HG03064 (cell line): ENCODE data around the gene CDK19.
"Not testable (repeated sequence)": the region's sequence is repeated elsewhere in the genome, so short reads cannot be mapped to it uniquely, and the experiment has no call there.

ENCODE experiments used
- ATAC-seq: cut with Tn5 transposase; IDR thresholded peaks from one replicate; pipeline ENCODE4 v1.9.1; 2021; ENCODE audit warnings: low read depth; ENCODE audit not compliant: unreplicated experiment

CDK19 gene

GRCh38 chr6:110595112-110595511, 220.2 kb downstream of the CDK19 start:
- ATAC-seq = no peak

DNA sequence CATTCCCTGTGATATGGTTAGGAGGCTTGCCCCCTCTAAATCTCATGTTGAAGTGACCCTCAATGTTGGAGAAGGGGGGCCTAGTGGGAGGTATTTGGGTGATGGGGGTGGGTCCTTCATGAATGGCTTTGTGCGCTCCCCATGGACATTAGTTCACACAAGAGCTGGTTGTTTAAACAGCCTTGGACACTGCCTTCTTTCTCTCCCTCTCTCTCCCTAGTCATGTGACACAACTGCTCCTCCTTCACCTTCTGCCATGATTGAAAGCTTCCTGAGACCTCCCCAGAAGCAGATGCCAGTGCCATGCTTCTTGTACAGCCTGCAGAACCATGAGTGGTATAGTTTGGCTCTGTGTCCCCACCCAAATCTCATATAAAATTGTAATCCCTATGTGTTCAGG, 221.6 kb downstream of the CDK19 start:
- no peak for ATAC-seq

DNA sequence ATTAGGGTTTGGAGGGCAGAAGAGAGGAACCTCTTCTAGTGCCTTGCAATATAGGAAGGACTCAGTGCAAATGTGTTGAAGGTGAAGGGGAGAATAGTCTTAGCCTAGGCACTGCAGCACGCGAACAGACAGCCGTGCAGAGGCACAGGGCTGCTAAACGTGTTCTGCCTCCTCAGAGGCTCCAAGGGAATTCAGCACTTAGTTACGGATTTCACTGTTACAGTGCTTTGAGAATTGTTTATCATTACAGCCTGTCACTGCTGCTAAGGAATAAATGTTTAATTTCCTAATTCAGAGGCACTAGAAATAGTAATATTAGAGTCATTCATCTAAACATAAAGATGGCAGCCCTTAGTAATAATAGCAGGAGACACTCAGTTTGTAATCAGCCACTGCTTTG, 222.5 kb downstream of the CDK19 start:
- no peak for ATAC-seq

GRCh38 chr6:110590821-110591351, 224.4 kb downstream of the CDK19 start:
- ATAC-seq = no peak

DNA sequence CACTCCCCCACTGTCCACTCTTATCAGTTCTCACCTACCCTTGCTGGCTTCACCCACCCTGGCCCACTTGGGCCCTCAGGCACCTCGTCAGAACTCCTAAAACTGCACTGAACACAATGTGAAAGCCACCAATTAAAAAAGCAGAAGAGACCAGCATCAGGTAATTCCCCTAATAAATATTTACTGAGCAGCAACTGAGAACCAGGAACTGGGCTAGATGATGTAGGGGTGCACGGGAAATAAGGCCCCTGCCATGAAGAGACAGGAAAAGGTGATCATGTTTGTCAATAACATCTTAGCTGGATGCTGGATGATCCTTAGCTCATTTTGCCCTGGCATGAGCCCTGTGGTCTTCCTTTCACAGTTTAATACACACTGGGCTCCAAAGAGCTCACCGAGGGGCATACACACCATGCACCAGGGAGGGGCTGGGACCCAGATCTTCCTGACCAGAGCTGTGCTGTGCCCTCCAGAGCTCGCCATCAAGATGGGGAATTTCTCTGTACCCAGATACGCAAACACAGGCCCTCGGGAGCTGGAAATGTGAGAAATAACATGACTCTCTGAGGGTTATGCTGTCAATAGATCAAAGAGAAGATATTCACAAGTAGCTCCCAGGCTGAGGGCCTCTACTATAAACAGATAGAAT, 225.3 kb downstream of the CDK19 start:
- peak; percentile 84 for ATAC-seq

GRCh38 chr6:110587328-110587727, 227.9 kb downstream of the CDK19 start:
- no peak for ATAC-seq

DNA sequence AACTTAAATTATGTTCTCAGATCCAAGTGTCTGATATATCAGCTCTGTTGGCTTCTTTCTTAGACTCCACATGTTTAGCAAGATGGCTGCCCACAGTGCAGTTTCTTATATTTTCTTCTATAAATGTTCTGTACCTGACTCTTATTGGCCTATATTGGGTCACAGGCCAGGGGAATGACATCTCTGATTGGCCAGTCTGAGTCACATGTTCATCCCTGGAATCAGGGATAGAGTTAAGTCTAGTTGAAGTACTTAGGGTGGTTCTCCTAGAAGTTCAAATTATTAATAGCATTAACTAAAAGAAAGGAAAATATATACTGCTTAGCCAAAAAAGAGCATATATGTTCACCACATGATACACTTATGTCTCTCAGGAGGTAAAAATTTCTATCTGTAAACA, 233.6 kb downstream of the CDK19 start:
- ATAC-seq = no peak

GRCh38 chr6:110577596-110578167, 237.6 kb downstream of the CDK19 start:
- ATAC-seq = not testable (repeated sequence)

- ATAC-seq = no peak
Measured at GRCh38 chr6:110575925-110576463, 239.3 kb downstream of the CDK19 start.

DNA sequence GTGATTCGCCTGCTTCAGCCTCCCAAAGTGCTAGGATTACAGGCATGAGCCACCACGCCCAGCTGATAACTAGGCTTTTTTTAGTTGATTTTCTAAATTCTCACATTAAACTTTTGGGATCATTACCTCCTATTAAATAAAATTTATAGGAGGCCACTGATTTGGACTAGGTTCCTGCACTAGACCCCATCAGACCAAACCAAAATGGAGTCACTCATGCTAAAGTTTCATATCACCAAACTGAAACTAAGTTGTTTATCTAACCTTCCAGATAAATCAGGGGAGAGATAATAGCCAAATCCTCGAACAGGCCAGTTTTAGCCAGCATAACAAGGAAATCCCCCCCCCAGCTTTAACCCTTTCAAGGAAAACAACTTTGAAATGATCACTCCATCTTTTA, 240.5 kb downstream of the CDK19 start:
- no peak for ATAC-seq

GRCh38 chr6:110573537-110573936, 241.7 kb downstream of the CDK19 start:
- ATAC-seq = no peak

- ATAC-seq = no peak
Measured at GRCh38 chr6:110573136-110573535, 242.1 kb downstream of the CDK19 start.

- no peak for ATAC-seq
Measured at GRCh38 chr6:110567957-110568696, 247.1 kb downstream of the CDK19 start.

- ATAC-seq = no peak
Measured at GRCh38 chr6:110566346-110567125, 248.7 kb downstream of the CDK19 start.

DNA sequence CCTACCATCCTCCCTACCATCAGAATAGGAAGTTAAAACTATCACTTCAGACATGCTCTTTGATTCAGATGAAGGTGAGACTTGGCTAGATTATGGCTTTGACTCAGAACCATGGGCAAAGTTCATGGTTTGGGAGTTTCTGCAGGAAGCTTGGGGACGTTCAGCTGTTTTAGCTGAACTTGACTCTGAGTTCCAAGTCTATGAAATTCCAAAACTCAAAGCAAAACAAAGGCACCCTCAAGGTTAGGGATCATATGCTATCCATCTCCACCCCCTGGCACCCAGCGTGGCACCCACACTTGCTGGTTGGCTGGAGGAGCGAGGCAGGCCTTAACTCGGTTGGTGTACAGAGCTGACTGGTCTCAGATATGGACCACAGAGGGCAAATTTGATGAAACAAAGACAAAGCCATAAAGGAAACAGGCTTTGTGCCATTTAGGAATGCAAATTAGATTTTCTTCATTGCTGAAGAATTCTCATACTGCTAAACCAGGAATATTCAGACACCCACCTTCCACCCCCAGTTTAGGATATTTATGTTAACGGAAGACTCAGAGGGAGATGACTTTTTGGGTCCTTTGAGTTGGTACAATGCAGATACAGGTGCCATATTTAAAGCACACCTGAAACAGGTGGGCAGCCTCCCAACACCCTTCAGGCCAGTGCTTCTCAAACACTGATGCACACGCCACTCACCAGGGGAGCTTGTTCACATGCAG, 250.4 kb downstream of the CDK19 start:
- no peak for ATAC-seq

DNA sequence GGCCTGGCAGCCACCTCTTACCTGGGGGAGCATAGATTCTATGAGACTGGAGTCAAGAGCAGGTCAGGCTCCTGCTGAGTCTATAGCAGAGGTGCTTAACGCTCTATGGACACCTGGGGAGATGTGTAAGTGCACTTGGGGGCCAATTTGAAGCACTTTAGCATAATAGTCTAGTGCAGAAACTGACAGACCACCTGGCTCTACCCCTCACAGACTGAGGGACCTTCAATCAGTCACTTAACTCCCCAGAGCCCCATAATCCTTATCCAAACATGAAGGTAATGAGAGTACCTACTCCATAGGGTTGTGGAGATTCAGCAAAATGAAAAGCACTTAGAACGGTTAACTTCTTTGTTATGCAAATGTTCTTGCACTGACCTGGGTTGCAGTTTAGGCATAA, 251.6 kb downstream of the CDK19 start:
- no peak for ATAC-seq

DNA sequence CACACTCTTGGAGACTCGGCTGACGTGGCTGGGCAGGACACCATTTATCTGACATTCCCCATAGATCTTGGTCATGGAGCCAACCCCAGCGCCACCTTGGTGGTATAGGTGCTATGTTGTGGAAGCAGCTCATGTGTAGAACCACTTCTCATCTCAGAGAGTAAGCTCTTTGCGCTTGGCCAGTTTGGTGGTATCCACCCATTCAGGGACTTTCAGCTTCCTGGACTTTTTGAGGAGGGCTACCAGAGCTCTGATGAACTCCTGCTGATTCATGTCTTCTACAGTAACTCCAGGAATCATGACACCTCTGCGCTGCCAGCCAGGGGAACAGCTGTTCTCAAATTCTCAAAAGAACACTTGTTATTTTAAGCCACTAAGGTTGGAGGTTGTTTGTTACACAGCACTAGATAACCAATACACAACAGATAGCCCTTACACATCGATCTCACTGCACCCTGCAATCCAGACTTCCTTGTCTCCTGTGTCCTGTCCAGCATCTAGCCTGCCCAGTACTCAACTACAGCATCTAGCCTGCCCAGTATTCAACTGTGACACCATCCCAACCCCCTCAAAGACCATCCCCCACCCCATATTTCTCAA, 252.9 kb downstream of the CDK19 start:
- no peak for ATAC-seq

DNA sequence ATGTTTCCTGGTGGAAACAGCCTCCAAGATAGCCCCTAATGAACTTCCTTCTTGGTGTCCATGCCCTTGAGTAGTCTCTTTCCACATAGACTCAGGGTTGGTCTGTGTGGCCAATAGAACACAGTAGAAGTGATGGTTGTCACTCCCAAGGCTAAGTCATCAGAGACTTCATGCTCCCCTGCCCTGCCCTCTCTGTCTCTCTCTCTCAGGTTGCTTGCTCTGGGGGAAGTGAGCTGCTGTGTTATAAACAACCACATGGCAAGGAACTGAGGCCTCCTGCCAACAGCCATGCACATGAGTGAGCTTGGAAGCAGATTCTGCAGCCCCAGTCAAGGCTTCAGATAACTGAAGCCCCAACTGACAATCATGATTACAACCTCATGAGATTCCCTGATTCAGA, 253.6 kb downstream of the CDK19 start:
- ATAC-seq = no peak

- ATAC-seq = no peak
Measured at GRCh38 chr6:110561008-110561396, 254.3 kb downstream of the CDK19 start.
